HepG2 (cell line): ENCODE data around the gene BBIP1. TPM values are rescaled to one million over a fixed set of nuclear protein-coding genes. Genes with fewer than 3 reads are reported as not detected.

ENCODE experiments used
- ATAC-seq: fragments of 200-7000 bp; cut with Tn5 transposase; 3 replicates; pipeline ENCODE4 v1.9.1; 2020; ENCODE audit warnings: mild to moderate bottlenecking, moderate library complexity
- BruUV-seq: library from RNA; stranded (reverse); fragments of 400-500 nt; replicated peaks from 2 replicates; lab custom pipeline; 2021; lab: Mats Ljungman, UMichigan
- CTCF ChIA-PET: fragments of 300-600 bp; formaldehyde crosslinking; extraction: SDS; loops from one replicate; lab custom pipeline; 2021; ENCODE audit warnings: low total read pairs, inconsistent platforms, low intra/inter-chr PET ratio; lab: Yijun Ruan, JAX
- POLR2A ChIA-PET: fragments of 350-600 bp; sonication (Branson Sonifier 250); formaldehyde crosslinking; loops from one replicate; lab custom pipeline; 2020; ENCODE audit warnings: antibody characterized with exemption, inconsistent platforms; lab: Yijun Ruan, JAX
- DNase-seq: peaks from one replicate; pipeline ENCODE4 v3.0.0-alpha.2; 2015; ENCODE audit warnings: low spot score
- FAIRE-seq: peaks from 3 replicates; lab custom pipeline; 2011; peaks lifted over from hg19 to GRCh38; lab: Jason Lieb, UNC
- H2AFZ ChIP-seq: one replicate; pipeline ENCODE4 v1.6.1; 2011; ENCODE audit warnings: low read length, inconsistent platforms
- H3K27ac ChIP-seq: fragments of 300-600 bp; 3 replicates; pipeline ENCODE4 v1.8.0; 2011; ENCODE audit warnings: mixed run types, mild to moderate bottlenecking, mixed read lengths, low read length, inconsistent platforms; ENCODE audit not compliant: insufficient read depth; ENCODE audit errors: extremely low read length
- H3K27me3 ChIP-seq, 2 experiments: fragments of 200-600 bp in 1 of 2; 2 replicates in 1 of 2; 3 replicates in 1 of 2; pipeline versions ENCODE4 v1.6.0 to v1.8.0; 2011; ENCODE audit warnings: low read length in 2 of 2, mild to moderate bottlenecking in 2 of 2, moderate library complexity in 2 of 2, inconsistent platforms in 1 of 2; ENCODE audit not compliant: insufficient read depth in 2 of 2, control insufficient read depth in 1 of 2
- H3K36me3 ChIP-seq, 2 experiments: fragments of 200-600 bp in 1 of 2; replicated peaks in 1 of 2; 2 replicates in 1 of 2; 3 replicates in 1 of 2; pipeline versions ENCODE4 v1.5.1 to v1.8.0; 2011; ENCODE audit warnings: low read length in 2 of 2, inconsistent platforms in 1 of 2; ENCODE audit not compliant: insufficient read depth in 2 of 2, control insufficient read depth in 1 of 2
- H3K4me1 ChIP-seq: 2 replicates; pipeline ENCODE4 v1.5.1; 2012; ENCODE audit warnings: low read length, inconsistent platforms; ENCODE audit not compliant: insufficient read depth
- H3K4me2 ChIP-seq: 2 replicates; pipeline ENCODE4 v1.6.0; 2011; ENCODE audit warnings: low read depth, low read length, inconsistent platforms
- H3K4me3 ChIP-seq, 3 experiments: fragments of 200-600 bp in 1 of 3; sonication (generic), shearing (Covaris generic) in 1 of 3; replicated peaks in 1 of 3; 2 replicates each; pipeline ENCODE4 v1.5.1; 2011 to 2016; ENCODE audit warnings: low read length in 3 of 3, inconsistent platforms in 2 of 3, low read depth in 2 of 3, mild to moderate bottlenecking in 2 of 3, control low read depth in 1 of 3, mixed read lengths in 1 of 3; ENCODE audit not compliant: insufficient read depth in 1 of 3
- H3K79me2 ChIP-seq: one replicate; pipeline ENCODE4 v1.6.1; 2011; ENCODE audit warnings: low read length, inconsistent platforms; ENCODE audit not compliant: insufficient read depth
- H3K9ac ChIP-seq: 2 replicates; pipeline ENCODE4 v1.6.0; 2011; ENCODE audit warnings: mild to moderate bottlenecking, low read depth, low read length, inconsistent platforms; ENCODE audit not compliant: insufficient read depth
- H3K9me3 ChIP-seq: 2 replicates; pipeline ENCODE4 v1.5.1; 2012; ENCODE audit warnings: mild to moderate bottlenecking, low read length
- H4K20me1 ChIP-seq: 2 replicates; pipeline ENCODE4 v1.6.0; 2011; ENCODE audit warnings: inconsistent platforms, mild to moderate bottlenecking, low read length, moderate library complexity; ENCODE audit not compliant: insufficient read depth
- ARID4A ChIP-seq: sonication (generic); formaldehyde crosslinking; IDR thresholded peaks from 2 replicates; pipeline ENCODE4 v1.5.0; 2020; ENCODE audit warnings: mild to moderate bottlenecking, missing genetic modification reagents, borderline replicate concordance
- BCL3 ChIP-seq: sonication (generic); formaldehyde crosslinking; IDR thresholded peaks from 2 replicates; pipeline ENCODE4 v1.5.1; 2020; ENCODE audit warnings: mild to moderate bottlenecking, missing genetic modification reagents, moderate library complexity
- BCL6 ChIP-seq: IDR thresholded peaks from 2 replicates; pipeline ENCODE4 v1.6.1; 2016; ENCODE audit warnings: missing genetic modification reagents, missing compliant biosample characterization
- CENPT ChIP-seq: sonication (generic); formaldehyde crosslinking; IDR thresholded peaks from 2 replicates; pipeline ENCODE4 v1.8.0; 2022; ENCODE audit warnings: low read depth, mild to moderate bottlenecking, moderate library complexity, missing genetic modification reagents
- MAFF ChIP-seq: IDR thresholded peaks from 2 replicates; pipeline ENCODE4 v1.6.1; 2011; ENCODE audit warnings: low read depth, low read length, improper control_type of control experiment
- NFE2 ChIP-seq: sonication (generic); formaldehyde crosslinking; IDR thresholded peaks from 2 replicates; pipeline ENCODE4 v1.4.0; 2020; ENCODE audit warnings: missing genetic modification reagents
- THRA ChIP-seq: sonication (generic); formaldehyde crosslinking; IDR thresholded peaks from 2 replicates; pipeline ENCODE4 v1.4.0; 2020; ENCODE audit warnings: missing genetic modification reagents, borderline replicate concordance
- ZBTB34 ChIP-seq: sonication (generic); formaldehyde crosslinking; IDR thresholded peaks from 2 replicates; pipeline ENCODE4 v1.8.0; 2022; ENCODE audit warnings: mild to moderate bottlenecking, missing genetic modification reagents
- ZNF143 ChIP-seq: sonication (generic); formaldehyde crosslinking; IDR thresholded peaks from 2 replicates; pipeline ENCODE4 v1.4.0; 2020; ENCODE audit warnings: missing genetic modification reagents
- ZNF616 ChIP-seq: sonication (generic); formaldehyde crosslinking; IDR thresholded peaks from 2 replicates; pipeline ENCODE4 v1.5.0; 2020; ENCODE audit warnings: low read depth, mild to moderate bottlenecking, missing genetic modification reagents
- ZNF761 ChIP-seq: sonication (generic); formaldehyde crosslinking; conservative IDR thresholded peaks from 2 replicates; pipeline ENCODE4 v1.4.0; 2020; ENCODE audit warnings: mild to moderate bottlenecking, missing genetic modification reagents
- WGBS: methylation state at CpG from one replicate; pipeline ENCODE4 v1.1.6; 2017; ENCODE audit warnings: low lambda C conversion rate; 5-methylcytosine and 5-hydroxymethylcytosine counted together
- in situ Hi-C: cut with HindIII; loops from 2 replicates; pipeline ENCODE4 v1.10.0; 2017; ENCODE audit warnings: low pct_unique_long_range_greater_than_20kb; ENCODE audit not compliant: extremely low pct_ligation_motif_present
- intact Hi-C: fragments of 100-400 bp; cut with micrococcal nuclease; formaldehyde crosslinking; loops from one replicate; pipeline ENCODE4 v1.10.0; 2022; ENCODE audit not compliant: unreplicated experiment
- polyA plus RNA-seq, 8 experiments: library from polyadenylated mRNA; depleted of rRNA in 3 of 8; stranded (reverse) in 7 of 8; unstranded in 1 of 8; fragments of >200 nt; fragmentation: Illumina TruSeq in 4 of 8; extraction: Trizol in 4 of 8; gene quantifications; 2 replicates each; pipeline versions ENCODE4 v1.2.1 to v1.2.3, GENCODE V29; 2011 to 2016; ENCODE audit warnings: low read depth in 4 of 8, missing spikeins in 1 of 8, mixed read lengths in 1 of 8; ENCODE audit not compliant: insufficient read depth in 1 of 8
- total RNA-seq, 5 experiments: library from RNA; depleted of rRNA; stranded (reverse); fragments of >200 nt; fragmentation: Illumina TruSeq; extraction: Trizol; gene quantifications; 2 replicates each; pipeline ENCODE4 v1.2.3, GENCODE V29; 2016; ENCODE audit warnings: low read depth in 1 of 5

BBIP1 gene
- total and polyA plus RNA-seq, 2 of the 13 experiments (the other 11 are each of a cell fraction or from before 2014, with no cell fraction given) = 18.3 to 24.1 TPM

- WGBS = 65% methylated on average over 2 of the region's 2 CpGs
- Histone ChIP-seq H2AFZ (no peak overlapping the region), H3K9ac (no peak overlapping the region), H3K27me3 (no peaks in the 10 kb centered on the region), H3K27ac (no peak overlapping the region), H3K4me2 (no peak overlapping the region), H3K36me3 (no peaks in the 10 kb centered on the region), H3K4me1 (peaks cover 67% of the 10 kb centered on the region), H3K9me3 (no peaks in the 10 kb centered on the region), H3K4me3 (no peak overlapping the region), H4K20me1 (no peaks in the 10 kb centered on the region), H3K79me2 (no peaks in the 10 kb centered on the region)
- no TSS peak for BruUV-seq
- DNase-seq (no peak), ATAC-seq (no peak), FAIRE-seq (no peak)
- CTCF ChIA-PET = no interaction called here
- in situ Hi-C loops (no loop called here), intact Hi-C loops (no loop called here)
- TF ChIP-seq ZNF761 (CRISPR knock-in tag) = no peak
- no peak for TF ChIP-seq CENPT (CRISPR knock-in tag)
- TF ChIP-seq ZBTB34 (CRISPR knock-in tag) = no peak
- TF ChIP-seq ZNF143 (CRISPR knock-in tag) = no peak
- POLR2A ChIA-PET = interaction anchor here (1.3 kb wide), 1 partner anchor 28 kb away, joined by 4 read pairs; no protein-coding TSS in a partner anchor
Observed at GRCh38 chr10:110863956-110864355, 55.0 kb downstream of the BBIP1 start.

- DNase-seq = no peak
- H3K79me2 ChIP-seq = no peaks in the 10 kb centered on the region
- ChIA-PET POLR2A (no interaction called here), CTCF (no interaction called here)
- FAIRE-seq = no peak
- no peak overlapping the region for H3K4me3 ChIP-seq
- intact Hi-C loops (no loop called here), in situ Hi-C loops (no loop called here)
- no peak overlapping the region for H3K27ac ChIP-seq
- H2AFZ ChIP-seq = no peak overlapping the region
- ATAC-seq = no peak
- H3K4me2 ChIP-seq = no peak overlapping the region
- H3K9ac ChIP-seq = no peak overlapping the region
- no peaks in the 10 kb centered on the region for H3K9me3 ChIP-seq
- no peaks in the 10 kb centered on the region for H4K20me1 ChIP-seq
- no peaks in the 10 kb centered on the region for H3K36me3 ChIP-seq
- no peaks in the 10 kb centered on the region for H3K27me3 ChIP-seq
- peaks cover 73% of the 10 kb centered on the region for H3K4me1 ChIP-seq
- BruUV-seq = no TSS peak
- TF ChIP-seq ARID4A (no peak), NFE2 (CRISPR knock-in tag) (no peak), BCL3 (CRISPR knock-in tag) (no peak), BCL6 (CRISPR knock-in tag) (no peak), MAFF (no peak), ZNF616 (CRISPR knock-in tag) (no peak), THRA (CRISPR knock-in tag) (no peak)
Observed at GRCh38 chr10:110863361-110863760, 55.6 kb downstream of the BBIP1 start.
